Psoas muscle (tissue), 8 donors: ENCODE results near the gene PIGA. TPM values are rescaled to one million over a fixed set of nuclear protein-coding genes. Genes with fewer than 3 reads are reported as not detected.

ENCODE experiments used
- ATAC-seq, 4 donors: fragments of 200-7000 bp; cut with Tn5 transposase; one replicate each; pipeline ENCODE4 v1.9.1; 2020; ENCODE audit warnings: moderate library complexity in 3 of 4, mild to moderate bottlenecking in 2 of 4
- DNase-seq, 2 donors: peaks; one replicate each; pipeline ENCODE4 v3.0.0-alpha.2; 2020
- H3K27ac ChIP-seq: fragments of 200-600 bp; one replicate; pipeline ENCODE4 v1.8.0; 2022
- H3K27me3 ChIP-seq, 3 donors: fragments of 200-600 bp in 1 of 3; one replicate each; pipeline versions ENCODE4 v1.6.1 to v1.8.0; 2013 to 2022; ENCODE audit warnings: low read length in 2 of 3, mild to moderate bottlenecking in 2 of 3, moderate library complexity in 1 of 3; ENCODE audit not compliant: insufficient read depth in 3 of 3
- H3K36me3 ChIP-seq, 2 donors: fragments of 200-600 bp in 1 of 2; one replicate each; pipeline versions ENCODE4 v1.6.1 to v1.8.0; 2013 to 2022; ENCODE audit warnings: low read depth in 1 of 2, mild to moderate bottlenecking in 1 of 2, moderate library complexity in 1 of 2; ENCODE audit not compliant: insufficient read depth in 1 of 2
- H3K4me1 ChIP-seq: fragments of 200-600 bp; one replicate; pipeline ENCODE4 v1.8.0; 2022
- H3K4me3 ChIP-seq: fragments of 200-600 bp; one replicate; pipeline ENCODE4 v1.8.0; 2022; ENCODE audit warnings: mild to moderate bottlenecking
- H3K9me3 ChIP-seq: fragments of 200-600 bp; one replicate; pipeline ENCODE4 v1.8.0; 2022
- WGBS, 3 donors: extraction: QIAGEN DNeasy Blood & Tissue Kit; methylation state at CpG; one replicate each; pipeline versions ENCODE4 v1.1.6 to v1.1.7; 2013; 5-methylcytosine and 5-hydroxymethylcytosine counted together
- intact Hi-C, 2 donors: fragments of 100-400 bp; cut with DNase I; formaldehyde crosslinking; loops; one replicate each; pipeline versions ENCODE4 v1.11.0 to v1.14.2; 2022
- long read RNA-seq, 2 donors: library from polyadenylated mRNA; unstranded; transcript quantifications; one replicate each; pipeline ENCODE4 v2.0.0, GENCODE V29; 2021
- polyA plus RNA-seq, 3 donors: library from polyadenylated mRNA; stranded (reverse); fragments of 200-250 nt; gene quantifications; one replicate each; pipeline ENCODE4 v1.2.3, GENCODE V29; 2013
- total RNA-seq, 4 donors: library from RNA; stranded (reverse); fragmentation: NEBNext Ultra II Directional in 2 of 4; extraction: Animal tissue kit (Norgen Biotek cat#: 25700) in 2 of 4; gene quantifications; one replicate each; pipeline versions ENCODE4 v1.2.1 to v1.2.4, GENCODE V29; 2021 to 2023
- TF ChIP-seq, protein P1 (sequence below): fragments of 200-600 bp; IDR thresholded peaks from one replicate; pipeline ENCODE4 v1.8.0; 2022; ENCODE audit warnings: antibody characterized with exemption
- donor health status: healthy with polysubstance abuse.
- donor health status: DM: no; HTN: no; CAD: no; lungs with moderate emphysema.
- donor health status: Bipolar disorder and iron deficiency.
- donor health status: healthy.
- donor health status: DM: yes; HTN: yes; CAD: no.
- donor health status: DM: no; HTN: no; CAD: no.
- donor health status: DM: no; HTN: no; CAD: no.
- donor health status: DM: yes; HTN: yes; CAD: no.

The PIGA gene, protein sequence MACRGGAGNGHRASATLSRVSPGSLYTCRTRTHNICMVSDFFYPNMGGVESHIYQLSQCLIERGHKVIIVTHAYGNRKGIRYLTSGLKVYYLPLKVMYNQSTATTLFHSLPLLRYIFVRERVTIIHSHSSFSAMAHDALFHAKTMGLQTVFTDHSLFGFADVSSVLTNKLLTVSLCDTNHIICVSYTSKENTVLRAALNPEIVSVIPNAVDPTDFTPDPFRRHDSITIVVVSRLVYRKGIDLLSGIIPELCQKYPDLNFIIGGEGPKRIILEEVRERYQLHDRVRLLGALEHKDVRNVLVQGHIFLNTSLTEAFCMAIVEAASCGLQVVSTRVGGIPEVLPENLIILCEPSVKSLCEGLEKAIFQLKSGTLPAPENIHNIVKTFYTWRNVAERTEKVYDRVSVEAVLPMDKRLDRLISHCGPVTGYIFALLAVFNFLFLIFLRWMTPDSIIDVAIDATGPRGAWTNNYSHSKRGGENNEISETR
- total RNA-seq (1 to 10 TPM; 2.6 to 5.8 (median 3.6) TPM), polyA plus RNA-seq (1 to 10 TPM; 1.9 to 3.3 (median 2.7) TPM)
- long read RNA-seq, donor 1 = 0 reads
- long read RNA-seq, donor 2, partial matches to known transcripts = 1 of 4 reads
- long read RNA-seq, donor 2, other reads (novel, unspliced or antisense) = 1 of 4 reads

DNA sequence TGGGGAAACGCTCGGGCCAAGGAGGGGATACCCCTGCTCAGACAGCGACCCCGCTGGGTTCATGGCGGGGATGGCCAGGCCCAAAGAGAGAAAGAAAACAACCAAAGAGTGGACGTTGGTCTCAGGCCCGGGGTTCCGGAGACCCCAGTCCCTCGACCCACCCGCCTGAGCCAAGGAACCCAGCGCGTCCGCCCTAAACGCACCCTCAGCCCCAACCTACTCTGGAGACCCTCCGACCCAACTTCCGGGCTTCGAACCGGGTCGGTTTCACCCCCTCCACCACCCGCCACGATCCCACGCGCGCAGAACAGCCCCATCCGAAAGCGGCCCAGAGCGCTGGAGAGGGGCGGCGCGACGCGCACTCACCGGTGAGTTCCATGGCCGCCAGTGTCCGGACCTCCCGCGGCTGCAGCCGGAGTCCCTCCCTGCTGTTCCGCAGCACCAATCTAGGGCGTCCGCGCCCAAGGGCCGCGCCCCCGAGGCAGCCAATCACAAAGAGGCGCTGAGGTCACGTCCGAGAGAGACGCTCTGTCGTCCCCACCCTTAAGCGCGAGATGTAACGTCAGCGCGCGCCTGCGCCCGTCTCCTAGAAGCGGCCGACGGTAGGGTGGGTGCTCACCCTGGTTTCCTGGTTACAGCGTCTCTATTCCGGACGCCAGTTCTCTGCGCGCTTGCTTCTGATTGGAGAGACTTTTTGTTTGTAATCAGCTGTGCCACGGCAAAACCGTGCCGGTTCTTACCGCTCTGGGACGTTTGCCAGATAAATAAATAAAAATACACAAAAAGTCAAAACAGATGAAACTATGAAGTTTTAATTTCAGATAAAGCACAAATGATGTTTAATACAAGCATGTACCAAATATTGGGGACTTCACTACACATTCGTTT, at the start of gene PIGA:
TSS of gene PIGA (minus strand) at position 389 of the 888 bp plus-strand sequence. CDS start 3,593 bp downstream, outside the sequence.
- Histone ChIP-seq H3K4me3 (peak within 1 kb of the TSS; percentile 73), H3K4me1 (peaks cover 24% of the 10 kb centered on the region), H3K9me3 (no peaks in the 10 kb centered on the region), H3K27me3 (no peaks in the 10 kb centered on the region), H3K27ac (peak within 1 kb of the TSS; percentile 84), H3K36me3 (peaks cover 0 to 14% of the 10 kb centered on the region in 2 donors)
- 0 to 29% (median 0%) methylated on average over 47 to 72 of the region's 72 CpGs for WGBS, 3 donors
- ATAC-seq = peak; percentile 96 to 99 (median 98)
- DNase-seq = peak; percentile 94 to 97
- intact Hi-C loops = loop anchor here in 1 of 2 donors (10.0 kb wide), 1 partner anchor 339 kb away; no protein-coding TSS in a partner anchor
- TF ChIP-seq, protein P1, sequence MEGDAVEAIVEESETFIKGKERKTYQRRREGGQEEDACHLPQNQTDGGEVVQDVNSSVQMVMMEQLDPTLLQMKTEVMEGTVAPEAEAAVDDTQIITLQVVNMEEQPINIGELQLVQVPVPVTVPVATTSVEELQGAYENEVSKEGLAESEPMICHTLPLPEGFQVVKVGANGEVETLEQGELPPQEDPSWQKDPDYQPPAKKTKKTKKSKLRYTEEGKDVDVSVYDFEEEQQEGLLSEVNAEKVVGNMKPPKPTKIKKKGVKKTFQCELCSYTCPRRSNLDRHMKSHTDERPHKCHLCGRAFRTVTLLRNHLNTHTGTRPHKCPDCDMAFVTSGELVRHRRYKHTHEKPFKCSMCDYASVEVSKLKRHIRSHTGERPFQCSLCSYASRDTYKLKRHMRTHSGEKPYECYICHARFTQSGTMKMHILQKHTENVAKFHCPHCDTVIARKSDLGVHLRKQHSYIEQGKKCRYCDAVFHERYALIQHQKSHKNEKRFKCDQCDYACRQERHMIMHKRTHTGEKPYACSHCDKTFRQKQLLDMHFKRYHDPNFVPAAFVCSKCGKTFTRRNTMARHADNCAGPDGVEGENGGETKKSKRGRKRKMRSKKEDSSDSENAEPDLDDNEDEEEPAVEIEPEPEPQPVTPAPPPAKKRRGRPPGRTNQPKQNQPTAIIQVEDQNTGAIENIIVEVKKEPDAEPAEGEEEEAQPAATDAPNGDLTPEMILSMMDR = no peak

DNA sequence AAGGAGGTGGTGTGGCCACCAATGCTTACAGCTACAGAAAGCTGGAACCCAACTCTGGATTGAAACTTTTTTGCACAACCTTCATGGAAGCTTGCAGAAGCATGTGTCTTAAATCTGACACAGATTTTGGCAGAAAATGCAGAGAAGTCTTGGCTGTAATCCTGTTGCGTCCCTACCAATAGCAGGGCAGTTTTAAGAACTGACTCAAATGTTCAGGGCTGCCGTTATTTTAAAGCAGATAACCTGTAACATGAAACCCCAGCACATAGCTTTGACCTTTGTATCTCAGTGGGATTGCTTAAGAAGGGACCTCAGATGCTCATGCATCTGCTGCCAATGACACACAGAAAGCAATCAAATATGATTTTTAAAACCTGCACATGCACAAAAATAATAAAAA, 49.0 kb upstream of the PIGA start, which contains the start of gene VEGFD:
TSS of gene VEGFD (minus strand) at position 110 of the 400 bp plus-strand sequence. CDS start 467 bp downstream, outside the sequence.
- DNase-seq = no peak
- Histone ChIP-seq H3K4me1 (peaks cover 9% of the 10 kb centered on the region), H3K4me3 (no peak within 1 kb of the TSS), H3K27me3 (no peaks in the 10 kb centered on the region), H3K27ac (no peak within 1 kb of the TSS), H3K36me3 (peaks cover 0 to 5% of the 10 kb centered on the region in 2 donors), H3K9me3 (no peaks in the 10 kb centered on the region)
- intact Hi-C loops = no loop called here
- TF ChIP-seq, protein P1 = no peak
- ATAC-seq = peak; percentile 32 to 92 (median 80)
- 11 to 35% (median 22%) methylated on average over 2 of the region's 2 CpGs for WGBS, 3 donors

DNA sequence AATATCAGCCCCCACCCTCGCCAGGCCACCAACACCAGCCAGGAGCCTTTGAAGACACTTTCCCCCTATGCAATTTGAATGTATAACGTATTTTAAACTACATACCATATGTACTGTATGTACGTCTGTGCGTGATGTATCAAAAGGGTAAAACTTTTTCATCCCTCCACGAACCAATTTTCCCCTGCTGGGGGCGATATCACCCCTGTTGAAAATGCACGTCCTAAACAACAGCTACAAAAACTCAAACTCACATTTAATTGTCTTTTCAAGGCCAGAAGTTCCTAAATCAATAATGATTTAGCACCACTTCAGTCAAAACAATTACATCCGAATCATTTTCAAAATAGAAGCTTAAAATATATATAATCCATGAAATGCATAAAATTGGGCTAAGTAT, 47.5 kb upstream of the PIGA start:
- no peaks in the 10 kb centered on the region for H3K36me3 ChIP-seq
- 49 to 83% (median 81%) methylated on average over 8 of the region's 8 CpGs for WGBS, 3 donors
- DNase-seq (no peak), ATAC-seq (no peak)
- peaks cover 9% of the 10 kb centered on the region for H3K4me1 ChIP-seq
- no peak overlapping the region for H3K27ac ChIP-seq
- TF ChIP-seq, protein P1 = no peak
- intact Hi-C loops = no loop called here
- peaks cover 0 to 3% (median 0%) of the 10 kb centered on the region in 3 donors for H3K27me3 ChIP-seq
- H3K4me3 ChIP-seq = no peak overlapping the region
- no peaks in the 10 kb centered on the region for H3K9me3 ChIP-seq

DNA sequence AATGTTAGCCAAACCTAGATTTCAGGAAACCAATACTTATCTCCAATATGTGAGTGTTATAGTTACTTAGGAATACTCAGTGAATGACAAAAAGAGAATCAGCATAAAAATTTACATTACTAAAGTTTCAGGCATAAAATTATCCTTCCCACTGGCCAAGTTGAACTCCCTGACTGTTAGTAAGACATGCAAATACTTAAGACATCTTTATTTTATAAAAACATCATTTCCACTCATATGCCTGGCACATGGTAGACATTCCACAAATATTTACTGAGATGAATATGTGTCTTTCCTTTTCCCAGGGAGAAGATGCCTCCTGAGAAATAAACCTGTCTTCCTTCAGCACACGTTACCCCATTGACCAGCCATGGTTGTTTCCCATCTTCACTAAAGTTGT, 41.6 kb upstream of the PIGA start:
- ATAC-seq = no peak
- no peak for DNase-seq
- TF ChIP-seq, protein P1 = no peak
- Histone ChIP-seq H3K27ac (no peak overlapping the region), H3K36me3 (no peaks in the 10 kb centered on the region), H3K4me1 (no peaks in the 10 kb centered on the region), H3K4me3 (no peak overlapping the region), H3K9me3 (peaks cover 6% of the 10 kb centered on the region), H3K27me3 (peaks cover 0 to 3% (median 0%) of the 10 kb centered on the region in 3 donors)
- WGBS, 3 donors = 63 to 94% (median 89%) methylated on average over 1 of the region's 1 CpG
- intact Hi-C loops = no loop called here
